Esophagus muscularis mucosa (tissue), 4 donors: ENCODE data around the gene FAM107B. TPM values are rescaled to one million over a fixed set of nuclear protein-coding genes. Genes with fewer than 3 reads are reported as not detected.
"Not testable (repeated sequence)": the region's sequence is repeated elsewhere in the genome, so short reads cannot be mapped to it uniquely, and the experiment has no call there.

ENCODE experiments used
- DNase-seq: peaks from one replicate; pipeline ENCODE4 v3.0.0-alpha.2; 2017; ENCODE audit errors: extremely low spot score
- H3K27ac ChIP-seq, 4 donors: fragments of 200-600 bp; sonication (generic); replicated peaks in 1 of 4; 1 replicate in 3 of 4; 2 replicates in 1 of 4; pipeline ENCODE4 v1.5.1; 2016 to 2019; ENCODE audit warnings: mild to moderate bottlenecking in 1 of 4
- H3K27me3 ChIP-seq, 4 donors: fragments of 200-600 bp; sonication (generic); one replicate each; pipeline versions ENCODE4 v1.5.1 to v1.6.0; 2016 to 2019
- H3K36me3 ChIP-seq, 4 donors: fragments of 200-600 bp; sonication (generic); one replicate each; pipeline ENCODE4 v1.5.1; 2016 to 2019
- H3K4me1 ChIP-seq, 4 donors: fragments of 200-600 bp; sonication (generic); one replicate each; pipeline ENCODE4 v1.5.1; 2016 to 2019
- H3K4me3 ChIP-seq, 4 donors: fragments of 200-600 bp; sonication (generic); 1 replicate in 2 of 4; 2 replicates in 2 of 4; pipeline ENCODE4 v1.5.1; 2016 to 2019; ENCODE audit warnings: mild to moderate bottlenecking in 4 of 4, moderate library complexity in 1 of 4
- H3K9me3 ChIP-seq, 4 donors: fragments of 200-600 bp; sonication (generic); 1 replicate in 3 of 4; 2 replicates in 1 of 4; pipeline ENCODE4 v1.5.1; 2016 to 2019
- CTCF ChIP-seq, 3 experiments: fragments of 200-600 bp in 2 of 3; fragments of 450-650 bp in 1 of 3; sonication (generic) in 2 of 3; IDR thresholded peaks; one replicate each; pipeline ENCODE4 v1.5.1; 2017 to 2019; ENCODE audit warnings: antibody characterized with exemption in 3 of 3, mild to moderate bottlenecking in 2 of 3, moderate library complexity in 1 of 3
- EP300 ChIP-seq: sonication (generic); formaldehyde crosslinking; IDR thresholded peaks from one replicate; pipeline ENCODE4 v1.6.1; 2017; ENCODE audit warnings: antibody characterized with exemption
- POLR2A ChIP-seq: fragments of 450-650 bp; IDR thresholded peaks from one replicate; pipeline ENCODE4 v1.6.1; 2017; ENCODE audit warnings: antibody characterized with exemption, moderate library complexity, mild to moderate bottlenecking, low read depth
- POLR2AphosphoS5 ChIP-seq, 2 donors: sonication (generic); formaldehyde crosslinking; IDR thresholded peaks; one replicate each; pipeline ENCODE4 v1.6.1; 2017; ENCODE audit warnings: antibody characterized with exemption in 2 of 2
- WGBS: methylation state at CpG from one replicate; pipeline ENCODE4 v1.1.5; 2018; 5-methylcytosine and 5-hydroxymethylcytosine counted together
- intact Hi-C: fragments of 100-400 bp; cut with DNase I; formaldehyde crosslinking; loops from one replicate; pipeline ENCODE4 v1.15.1; 2023
- total RNA-seq, 4 donors: library from RNA; depleted of rRNA; stranded (reverse); fragments of >200 nt; gene quantifications; one replicate each; pipeline versions ENCODE4 v1.1.0 to v1.2.1, GENCODE V29; 2016

The FAM107B gene
- total RNA-seq, 4 donors from 2014 or later = 7.5 to 14.1 (median 9.4) TPM

- no peak overlapping the region for H3K27ac ChIP-seq
- intact Hi-C loops = loop anchor here (10.0 kb wide), 1 partner anchor 57 kb away; no protein-coding TSS in a partner anchor
- H3K9me3 ChIP-seq = no peaks in the 10 kb centered on the region
- H3K27me3 ChIP-seq = no peaks in the 10 kb centered on the region
- 95% methylated on average over 3 of the region's 3 CpGs for WGBS
- peaks cover 0 to 11% (median 8%) of the 10 kb centered on the region in 4 donors for H3K4me1 ChIP-seq
- H3K4me3 ChIP-seq = no peak overlapping the region
- DNase-seq = no peak
- TF ChIP-seq POLR2AphosphoS5 (IDR thresholded peaks at IDR 0.05) (no peak), CTCF (IDR thresholded peaks at IDR 0.05) (no peak), EP300 (no peak), POLR2A (no peak)
- no peaks in the 10 kb centered on the region for H3K36me3 ChIP-seq
These were observed 112.9 kb downstream of the FAM107B start for GRCh38 chr10:14661818-14662217.

- TF ChIP-seq POLR2AphosphoS5 (IDR thresholded peaks at IDR 0.05) (no peak), CTCF (IDR thresholded peaks at IDR 0.05) (no peak), EP300 (no peak), POLR2A (no peak)
- intact Hi-C loops = loop anchor here (10.0 kb wide), 1 partner anchor 56 kb away; no protein-coding TSS in a partner anchor
- H3K9me3 ChIP-seq = no peaks in the 10 kb centered on the region
- 84% methylated on average over 3 of the region's 3 CpGs for WGBS
- no peak overlapping the region for H3K27ac ChIP-seq
- no peaks in the 10 kb centered on the region for H3K36me3 ChIP-seq
- no peak for DNase-seq
- no peaks in the 10 kb centered on the region for H3K27me3 ChIP-seq
- H3K4me1 ChIP-seq = peaks cover 0 to 10% (median 8%) of the 10 kb centered on the region in 4 donors
- no peak overlapping the region for H3K4me3 ChIP-seq
These were observed 113.9 kb downstream of the FAM107B start for GRCh38 chr10:14660831-14661230.

- no peak overlapping the region for H3K27ac ChIP-seq
- H3K4me3 ChIP-seq = no peak overlapping the region
- no peaks in the 10 kb centered on the region for H3K27me3 ChIP-seq
- 81% methylated on average over 7 of the region's 7 CpGs for WGBS
- H3K9me3 ChIP-seq = no peaks in the 10 kb centered on the region
- intact Hi-C loops = loop anchor here (10.0 kb wide), 1 partner anchor 55 kb away; no protein-coding TSS in a partner anchor
- TF ChIP-seq POLR2A = no peak
- no peak for DNase-seq
- peaks cover 0 to 3% (median under 1%) of the 10 kb centered on the region in 4 donors for H3K4me1 ChIP-seq
- no peaks in the 10 kb centered on the region for H3K36me3 ChIP-seq
These were observed 115.0 kb downstream of the FAM107B start for GRCh38 chr10:14659626-14660196.

GRCh38 chr10:14659137-14659536 lies 115.6 kb downstream of the FAM107B start:
- H3K4me3 ChIP-seq, intact Hi-C loops, H3K4me1 ChIP-seq, H3K27ac ChIP-seq, H3K27me3 ChIP-seq, H3K36me3 ChIP-seq, H3K9me3 ChIP-seq, DNase-seq: not testable (repeated sequence)
- 95% methylated on average over 6 of the region's 6 CpGs for WGBS

GRCh38 chr10:14658331-14659127 lies 116.2 kb downstream of the FAM107B start:
- no peak for DNase-seq
- H3K4me3 ChIP-seq = no peak overlapping the region
- H3K36me3 ChIP-seq = no peaks in the 10 kb centered on the region
- WGBS = 65% methylated on average over 7 of the region's 7 CpGs
- H3K27me3 ChIP-seq = no peaks in the 10 kb centered on the region
- peaks cover 6 to 15% (median 12%) of the 10 kb centered on the region in 4 donors for H3K4me1 ChIP-seq
- H3K9me3 ChIP-seq = no peaks in the 10 kb centered on the region
- intact Hi-C loops = no loop called here
- no peak overlapping the region for H3K27ac ChIP-seq
- TF ChIP-seq POLR2A (no peak), CTCF (IDR thresholded peaks at IDR 0.05) (no peak), POLR2AphosphoS5 (IDR thresholded peaks at IDR 0.05) (no peak)
